DOHH2 (cell line): ENCODE data around the gene ARID1B.
A peak's percentile ranks its signal among the peaks of the same experiment; 100 is the strongest.

Source experiments
- H3F3A ChIP-seq: fragments of 200-600 bp; sonication (generic), shearing (Covaris generic); 2 replicates; pipeline ENCODE4 v1.6.0; 2016; ENCODE audit warnings: antibody characterized with exemption, mild to moderate bottlenecking; ENCODE audit not compliant: control insufficient read depth, insufficient read depth
- H3K27ac ChIP-seq: fragments of 200-600 bp; sonication (generic); 2 replicates; pipeline ENCODE4 v1.5.1; 2014; ENCODE audit warnings: low read depth, mild to moderate bottlenecking, low read length, moderate library complexity
- H3K27me3 ChIP-seq: fragments of 200-600 bp; sonication (generic); 2 replicates; pipeline ENCODE4 v1.6.1; 2014; ENCODE audit warnings: mild to moderate bottlenecking, low read length, mixed read lengths; ENCODE audit not compliant: control insufficient read depth
- H3K36me3 ChIP-seq: fragments of 200-600 bp; sonication (generic); 2 replicates; pipeline ENCODE4 v1.6.1; 2014; ENCODE audit warnings: mild to moderate bottlenecking, low read length, moderate library complexity, mixed read lengths; ENCODE audit not compliant: control insufficient read depth
- H3K4me1 ChIP-seq: fragments of 200-600 bp; sonication (generic); 2 replicates; pipeline ENCODE4 v1.6.1; 2014; ENCODE audit warnings: mild to moderate bottlenecking, low read length, mixed read lengths; ENCODE audit not compliant: control insufficient read depth
- H3K4me2 ChIP-seq: fragments of 200-600 bp; sonication (generic); 2 replicates; pipeline ENCODE4 v1.6.0; 2014; ENCODE audit warnings: mild to moderate bottlenecking, low read length, moderate library complexity
- H3K4me3 ChIP-seq: fragments of 200-600 bp; sonication (generic); 2 replicates; pipeline ENCODE4 v1.5.1; 2014; ENCODE audit warnings: mild to moderate bottlenecking, low read length, mixed read lengths
- H3K79me2 ChIP-seq: fragments of 200-600 bp; sonication (generic); 2 replicates; pipeline ENCODE4 v1.6.1; 2014; ENCODE audit warnings: mild to moderate bottlenecking, low read length, mixed read lengths; ENCODE audit not compliant: control insufficient read depth
- H3K9me2 ChIP-seq: fragments of 200-600 bp; sonication (generic); replicated peaks from 2 replicates; pipeline ENCODE4 v1.6.1; 2014; ENCODE audit warnings: mild to moderate bottlenecking, low read length, mixed read lengths; ENCODE audit not compliant: control insufficient read depth
- H3K9me3 ChIP-seq: fragments of 200-600 bp; sonication (generic); 2 replicates; pipeline ENCODE4 v1.6.1; 2014; ENCODE audit warnings: antibody characterized with exemption, low read length, mixed read lengths; ENCODE audit not compliant: control insufficient read depth, insufficient read depth
- H4K20me1 ChIP-seq: fragments of 200-600 bp; sonication (generic); 2 replicates; pipeline ENCODE4 v1.6.0; 2014; ENCODE audit warnings: low read depth, mild to moderate bottlenecking, antibody characterized with exemption, low read length, moderate library complexity; ENCODE audit not compliant: control insufficient read depth, insufficient read depth
- EZH2phosphoT487 ChIP-seq: fragments of 200-600 bp; sonication (generic); IDR thresholded peaks from 2 replicates; pipeline ENCODE4 v1.6.1; 2017; ENCODE audit warnings: borderline replicate concordance, mild to moderate bottlenecking, antibody characterized with exemption, low read length, moderate library complexity, mixed read lengths
- TF ChIP-seq, protein P1 (sequence below): fragments of 200-600 bp; sonication (generic); IDR thresholded peaks from one replicate; pipeline ENCODE4 v1.5.1; 2014; ENCODE audit warnings: antibody characterized with exemption, mild to moderate bottlenecking, low read depth, low read length; ENCODE audit not compliant: poor library complexity, severe bottlenecking

Gene ARID1B

DNA sequence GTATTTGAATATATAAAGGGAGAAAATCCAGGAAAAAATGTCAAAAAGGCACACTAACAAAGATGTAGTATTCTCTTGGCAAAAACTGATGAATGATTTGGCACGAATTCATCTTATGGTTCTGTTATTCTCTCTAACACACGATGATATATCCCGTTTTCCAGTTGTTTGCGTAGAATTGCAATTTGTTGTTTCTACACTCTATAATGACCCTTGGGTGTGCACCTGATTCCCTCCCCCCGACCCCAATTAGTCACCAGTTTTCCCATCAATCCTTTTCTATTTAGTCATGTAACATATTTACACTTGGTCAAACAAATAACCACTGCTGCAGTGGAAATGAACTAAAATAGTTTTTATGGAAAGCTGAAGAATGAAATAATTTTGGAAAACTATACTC, 1.5 kb upstream of the ARID1B start:
- Histone ChIP-seq H3K9me3 (no peaks in the 10 kb centered on the region), H3K4me2 (peak overlapping the region; percentile 89), H4K20me1 (no peaks in the 10 kb centered on the region), H3K36me3 (peaks cover 17% of the 10 kb centered on the region), H3K4me1 (peaks cover 32% of the 10 kb centered on the region), H3K27ac (no peak overlapping the region), H3K4me3 (peak overlapping the region; percentile 42), H3K9me2 (no peaks in the 10 kb centered on the region), H3K27me3 (no peaks in the 10 kb centered on the region), H3F3A (peaks cover 22% of the 10 kb centered on the region), H3K79me2 (peaks cover 47% of the 10 kb centered on the region)
- TF ChIP-seq EZH2phosphoT487, result no peak
- TF ChIP-seq, protein P1, sequence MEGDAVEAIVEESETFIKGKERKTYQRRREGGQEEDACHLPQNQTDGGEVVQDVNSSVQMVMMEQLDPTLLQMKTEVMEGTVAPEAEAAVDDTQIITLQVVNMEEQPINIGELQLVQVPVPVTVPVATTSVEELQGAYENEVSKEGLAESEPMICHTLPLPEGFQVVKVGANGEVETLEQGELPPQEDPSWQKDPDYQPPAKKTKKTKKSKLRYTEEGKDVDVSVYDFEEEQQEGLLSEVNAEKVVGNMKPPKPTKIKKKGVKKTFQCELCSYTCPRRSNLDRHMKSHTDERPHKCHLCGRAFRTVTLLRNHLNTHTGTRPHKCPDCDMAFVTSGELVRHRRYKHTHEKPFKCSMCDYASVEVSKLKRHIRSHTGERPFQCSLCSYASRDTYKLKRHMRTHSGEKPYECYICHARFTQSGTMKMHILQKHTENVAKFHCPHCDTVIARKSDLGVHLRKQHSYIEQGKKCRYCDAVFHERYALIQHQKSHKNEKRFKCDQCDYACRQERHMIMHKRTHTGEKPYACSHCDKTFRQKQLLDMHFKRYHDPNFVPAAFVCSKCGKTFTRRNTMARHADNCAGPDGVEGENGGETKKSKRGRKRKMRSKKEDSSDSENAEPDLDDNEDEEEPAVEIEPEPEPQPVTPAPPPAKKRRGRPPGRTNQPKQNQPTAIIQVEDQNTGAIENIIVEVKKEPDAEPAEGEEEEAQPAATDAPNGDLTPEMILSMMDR, result no peak

DNA sequence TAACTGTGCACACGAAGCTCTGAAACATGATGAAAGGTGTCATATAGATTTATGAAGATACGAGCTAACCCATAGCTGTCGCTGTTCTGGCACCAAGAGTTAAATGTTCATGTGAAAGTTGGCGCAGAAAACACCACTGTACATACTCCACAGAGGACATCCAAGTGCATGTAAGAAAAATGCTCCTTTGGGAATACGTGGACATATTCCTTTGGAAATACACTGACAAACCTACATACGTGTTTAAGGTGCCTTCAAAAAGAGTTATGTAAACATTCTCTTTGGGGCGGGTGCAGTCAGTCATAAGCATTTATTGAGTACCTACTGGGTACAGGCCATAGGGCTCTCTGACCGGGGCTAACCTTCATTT, 723 bp upstream of the ARID1B start:
- peak overlapping the region; percentile 76 for H3K4me3 ChIP-seq
- peak overlapping the region; percentile 95 for H3K27ac ChIP-seq

DNA sequence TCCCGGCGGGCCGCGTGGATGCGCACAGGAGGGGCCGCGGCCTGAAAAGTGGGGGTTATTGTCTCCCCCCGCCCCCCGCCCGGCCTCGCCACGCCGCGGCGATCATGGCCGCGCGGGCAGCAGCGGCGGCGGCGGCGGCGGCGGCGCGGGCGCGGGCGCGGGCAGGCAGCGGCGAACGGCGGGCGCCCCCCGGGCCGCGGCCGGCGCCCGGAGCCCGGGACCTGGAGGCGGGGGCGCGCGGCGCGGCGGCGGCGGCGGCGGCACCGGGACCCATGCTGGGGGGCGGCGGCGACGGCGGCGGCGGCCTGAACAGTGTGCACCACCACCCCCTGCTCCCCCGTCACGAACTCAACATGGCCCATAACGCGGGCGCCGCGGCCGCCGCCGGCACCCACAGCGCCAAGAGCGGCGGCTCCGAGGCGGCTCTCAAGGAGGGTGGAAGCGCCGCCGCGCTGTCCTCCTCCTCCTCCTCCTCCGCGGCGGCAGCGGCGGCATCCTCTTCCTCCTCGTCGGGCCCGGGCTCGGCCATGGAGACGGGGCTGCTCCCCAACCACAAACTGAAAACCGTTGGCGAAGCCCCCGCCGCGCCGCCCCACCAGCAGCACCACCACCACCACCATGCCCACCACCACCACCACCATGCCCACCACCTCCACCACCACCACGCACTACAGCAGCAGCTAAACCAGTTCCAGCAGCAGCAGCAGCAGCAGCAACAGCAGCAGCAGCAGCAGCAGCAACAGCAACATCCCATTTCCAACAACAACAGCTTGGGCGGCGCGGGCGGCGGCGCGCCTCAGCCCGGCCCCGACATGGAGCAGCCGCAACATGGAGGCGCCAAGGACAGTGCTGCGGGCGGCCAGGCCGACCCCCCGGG, 637 bp downstream of the ARID1B start:
- H4K20me1 ChIP-seq, result peaks cover 9% of the 10 kb centered on the region; the same call in 1 of the 2 replicates
- peaks cover 38% of the 10 kb centered on the region for H3K36me3 ChIP-seq
- peak overlapping the region; percentile 82 for H3K4me3 ChIP-seq
- H3K9me3 ChIP-seq, result no peaks in the 10 kb centered on the region
- no peak for TF ChIP-seq EZH2phosphoT487
- TF ChIP-seq, protein P1, result no peak
- H3K4me2 ChIP-seq, result peak overlapping the region; percentile 89
- peaks cover 68% of the 10 kb centered on the region for H3K79me2 ChIP-seq
- H3K27me3 ChIP-seq, result no peaks in the 10 kb centered on the region
- H3K4me1 ChIP-seq, result peaks cover 44% of the 10 kb centered on the region
- peaks cover 22% of the 10 kb centered on the region for H3F3A ChIP-seq
- H3K27ac ChIP-seq, result peak overlapping the region; percentile 95
- no peaks in the 10 kb centered on the region for H3K9me2 ChIP-seq

More for the DNA sequence above, 723 bp upstream of the ARID1B start:
- Histone ChIP-seq H3K9me3 (no peaks in the 10 kb centered on the region), H3K36me3 (peaks cover 24% of the 10 kb centered on the region), H3K79me2 (peaks cover 55% of the 10 kb centered on the region), H3K4me1 (peaks cover 36% of the 10 kb centered on the region), H3K9me2 (no peaks in the 10 kb centered on the region), H3F3A (peaks cover 22% of the 10 kb centered on the region), H4K20me1 (no peaks in the 10 kb centered on the region), H3K27me3 (no peaks in the 10 kb centered on the region), H3K4me2 (peak overlapping the region; percentile 89)
- TF ChIP-seq EZH2phosphoT487, result no peak
- TF ChIP-seq, protein P1, result no peak
